Measurements from ENCODE around the gene ETV5.

Gene ETV5

GRCh38 chr3:186097317-186097662, 11.6 kb downstream of the ETV5 start:
- Mint-ChIP-seq H3K4me1 (peaks cover 49% of the 10 kb centered on the region), H3K27ac (peak overlapping the region in 2 of 3 experiments; percentile 25 to 74), H3K27me3 (ENCODE audit: low read depth) (peaks cover 46% of the 10 kb centered on the region), H3K36me3 (ENCODE audit: low read depth) (peaks cover 3% of the 10 kb centered on the region), H3K9me3 (no peaks in the 10 kb centered on the region), H3K4me3 (peak overlapping the region; percentile 79 to 82 (median 81))
- TF ChIP-seq, protein P1, sequence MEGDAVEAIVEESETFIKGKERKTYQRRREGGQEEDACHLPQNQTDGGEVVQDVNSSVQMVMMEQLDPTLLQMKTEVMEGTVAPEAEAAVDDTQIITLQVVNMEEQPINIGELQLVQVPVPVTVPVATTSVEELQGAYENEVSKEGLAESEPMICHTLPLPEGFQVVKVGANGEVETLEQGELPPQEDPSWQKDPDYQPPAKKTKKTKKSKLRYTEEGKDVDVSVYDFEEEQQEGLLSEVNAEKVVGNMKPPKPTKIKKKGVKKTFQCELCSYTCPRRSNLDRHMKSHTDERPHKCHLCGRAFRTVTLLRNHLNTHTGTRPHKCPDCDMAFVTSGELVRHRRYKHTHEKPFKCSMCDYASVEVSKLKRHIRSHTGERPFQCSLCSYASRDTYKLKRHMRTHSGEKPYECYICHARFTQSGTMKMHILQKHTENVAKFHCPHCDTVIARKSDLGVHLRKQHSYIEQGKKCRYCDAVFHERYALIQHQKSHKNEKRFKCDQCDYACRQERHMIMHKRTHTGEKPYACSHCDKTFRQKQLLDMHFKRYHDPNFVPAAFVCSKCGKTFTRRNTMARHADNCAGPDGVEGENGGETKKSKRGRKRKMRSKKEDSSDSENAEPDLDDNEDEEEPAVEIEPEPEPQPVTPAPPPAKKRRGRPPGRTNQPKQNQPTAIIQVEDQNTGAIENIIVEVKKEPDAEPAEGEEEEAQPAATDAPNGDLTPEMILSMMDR (IDR thresholded peaks at IDR 0.05; ENCODE audit: unreplicated experiment in 3 of 3) = no peak

- TF ChIP-seq, protein P1 (IDR thresholded peaks at IDR 0.05; ENCODE audit: unreplicated experiment in 3 of 3) = no peak
- Mint-ChIP-seq H3K36me3 (ENCODE audit: low read depth) (peaks cover 3% of the 10 kb centered on the region), H3K4me1 (peaks cover 55% of the 10 kb centered on the region), H3K27ac (no peak overlapping the region), H3K9me3 (no peaks in the 10 kb centered on the region), H3K4me3 (peak overlapping the region in 2 of 3 experiments; percentile 24 to 58), H3K27me3 (ENCODE audit: low read depth) (peaks cover 46% of the 10 kb centered on the region)
These were observed 12.6 kb downstream of the ETV5 start for GRCh38 chr3:186096290-186096689.

- Mint-ChIP-seq H3K36me3 (ENCODE audit: low read depth) (peaks cover 3% of the 10 kb centered on the region), H3K27me3 (ENCODE audit: low read depth) (peaks cover 42% of the 10 kb centered on the region), H3K4me3 (no peak overlapping the region), H3K4me1 (peaks cover 62% of the 10 kb centered on the region), H3K27ac (no peak overlapping the region), H3K9me3 (no peaks in the 10 kb centered on the region)
- TF ChIP-seq, protein P1 (IDR thresholded peaks at IDR 0.05; ENCODE audit: unreplicated experiment in 3 of 3) = no peak
These were observed 13.3 kb downstream of the ETV5 start for GRCh38 chr3:186095561-186096081.

DNA sequence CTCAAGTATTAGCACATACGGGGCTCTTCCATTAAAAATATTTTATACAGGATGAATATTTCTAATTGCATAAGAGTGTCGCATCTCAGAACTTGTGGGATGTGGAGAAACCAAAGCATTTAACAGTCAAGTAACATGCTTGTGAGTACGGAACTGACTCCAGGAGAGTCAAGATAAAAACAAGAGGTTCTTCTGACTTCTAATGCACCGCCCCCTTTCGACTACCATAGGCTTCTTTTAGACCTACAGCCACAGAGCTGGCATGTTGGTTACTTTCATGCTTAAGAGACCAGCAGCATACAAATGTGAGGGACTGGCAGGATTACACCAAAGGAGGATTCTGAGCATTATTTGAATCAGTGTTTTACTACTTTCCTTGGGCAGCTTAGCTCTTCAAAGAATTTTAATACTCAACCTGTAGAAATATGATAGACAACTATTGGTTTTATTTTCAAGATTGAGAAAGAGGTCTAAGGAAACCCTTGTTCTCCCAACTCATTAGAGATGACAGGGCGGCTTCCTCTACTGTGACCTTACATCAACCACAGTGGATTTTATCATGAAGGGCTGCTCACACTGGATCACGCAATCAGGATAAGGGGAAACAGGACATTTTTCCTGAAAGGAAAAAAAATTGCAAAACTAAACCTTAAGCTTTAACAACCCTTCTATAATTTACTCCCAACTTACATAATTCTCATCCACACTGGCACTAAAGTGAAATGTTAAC, 14.0 kb downstream of the ETV5 start:
- peaks cover 34% of the 10 kb centered on the region for H3K27me3 Mint-ChIP-seq (ENCODE audit: low read depth)
- H3K27ac Mint-ChIP-seq = no peak overlapping the region
- H3K4me1 Mint-ChIP-seq = peaks cover 63% of the 10 kb centered on the region
- H3K9me3 Mint-ChIP-seq = no peaks in the 10 kb centered on the region
- TF ChIP-seq, protein P1 (IDR thresholded peaks at IDR 0.05; ENCODE audit: unreplicated experiment in 3 of 3) = no peak
- H3K4me3 Mint-ChIP-seq = no peak overlapping the region
- peaks cover 3% of the 10 kb centered on the region for H3K36me3 Mint-ChIP-seq (ENCODE audit: low read depth)

- Mint-ChIP-seq H3K9me3 (no peaks in the 10 kb centered on the region), H3K36me3 (ENCODE audit: low read depth) (peaks cover 3% of the 10 kb centered on the region), H3K4me3 (no peak overlapping the region), H3K27me3 (ENCODE audit: low read depth) (peaks cover 28% of the 10 kb centered on the region), H3K27ac (no peak overlapping the region), H3K4me1 (peaks cover 58% of the 10 kb centered on the region)
- TF ChIP-seq, protein P1 (IDR thresholded peaks at IDR 0.05; ENCODE audit: unreplicated experiment in 3 of 3) = no peak
These were observed 14.6 kb downstream of the ETV5 start for GRCh38 chr3:186094271-186094670.
